ENCODE results near the gene NOTO.
A peak's percentile ranks its signal among the peaks of the same experiment; 100 is the strongest.

Gene NOTO

GRCh38 chr2:73203055-73203681 lies 794 bp downstream of the NOTO start:
- DNase-seq: no peak

- DNase-seq: no peak
Observed at GRCh38 chr2:73205611-73206010, 3.2 kb downstream of the NOTO start.

GRCh38 chr2:73208258-73208657 lies 5.9 kb downstream of the NOTO start:
- DNase-seq: no peak

GRCh38 chr2:73210019-73210418 lies 7.6 kb downstream of the NOTO start:
- DNase-seq: no peak

- no peak for DNase-seq
Observed at GRCh38 chr2:73210696-73211095, 8.3 kb downstream of the NOTO start.

- no peak for DNase-seq
Observed at GRCh38 chr2:73212098-73212447, 9.7 kb downstream of the NOTO start.

- peak; percentile 78 for DNase-seq
Observed at GRCh38 chr2:73212448-73213176, 10.2 kb downstream of the NOTO start.

- DNase-seq: peak; percentile 95
Observed at GRCh38 chr2:73214120-73215035, 12.0 kb downstream of the NOTO start, which contains the start of gene SMYD5. Gene SMYD5 (plus strand): TSS chr2:73214245. CDS start chr2:73214267, 22 bp downstream.

- no peak for DNase-seq
Observed at GRCh38 chr2:73215254-73215653, 12.9 kb downstream of the NOTO start.

- DNase-seq: no peak
Observed at GRCh38 chr2:73217160-73217559, 14.8 kb downstream of the NOTO start.

GRCh38 chr2:73217826-73218225 lies 15.5 kb downstream of the NOTO start:
- DNase-seq: no peak

- DNase-seq: no peak
Observed at GRCh38 chr2:73218298-73218697, 15.9 kb downstream of the NOTO start.

GRCh38 chr2:73223821-73224220 lies 21.4 kb downstream of the NOTO start:
- DNase-seq: no peak

- DNase-seq: no peak
Observed at GRCh38 chr2:73225513-73226360, 23.4 kb downstream of the NOTO start.

- no peak for DNase-seq
Observed at GRCh38 chr2:73227086-73227485, 24.7 kb downstream of the NOTO start.

- no peak for DNase-seq
Observed at GRCh38 chr2:73228631-73229030, 26.3 kb downstream of the NOTO start.

- DNase-seq: no peak
Observed at GRCh38 chr2:73232403-73233153, 30.2 kb downstream of the NOTO start.

GRCh38 chr2:73233154-73233931 lies 31.0 kb downstream of the NOTO start, which contains the start of gene PRADC1:
Gene PRADC1 (minus strand): TSS chr2:73233239. CDS start chr2:73233160, 79 bp downstream.
- peak; percentile 89 for DNase-seq

- peak; percentile 79 for DNase-seq
Observed at GRCh38 chr2:73233932-73234832, 31.8 kb downstream of the NOTO start, which contains the start of gene CCT7. Gene CCT7 (plus strand): TSS chr2:73234308. CDS start chr2:73234379, 71 bp downstream.
